Measurements from ENCODE around the gene HIF1A. TPM values are rescaled to one million over a fixed set of nuclear protein-coding genes. Genes with fewer than 3 reads are reported as not detected.

HIF1A gene
- total and polyA plus RNA-seq, 2 of the 13 experiments (the other 11 are each of a cell fraction or from before 2014, with no cell fraction given): 41.0 to 126 TPM

DNA sequence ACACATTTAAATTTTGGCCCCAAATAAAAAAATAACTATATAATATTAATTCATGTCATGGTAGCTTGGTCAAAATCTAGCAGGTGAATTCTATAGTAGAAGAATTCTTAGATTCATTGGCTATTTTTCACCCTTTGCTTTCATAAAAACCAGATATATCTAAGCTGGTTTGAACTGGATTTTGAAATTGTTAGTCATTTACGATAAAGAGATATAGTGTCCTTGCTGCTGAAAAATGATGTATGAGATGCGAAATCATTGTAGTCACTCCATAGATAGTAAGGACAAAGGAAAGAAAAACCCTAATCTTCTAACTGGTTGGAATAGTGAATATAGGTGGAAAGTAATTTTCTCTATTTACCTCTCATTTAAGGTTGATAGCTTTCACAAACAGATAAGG is 12.2 kb upstream of the HIF1A start:
- Histone ChIP-seq H3K27me3 (ENCODE audit: control insufficient read depth in 1 of 2, insufficient read depth in 2 of 2, low read length in 2 of 2) (peaks cover 0 to 19% of the 10 kb centered on the region in 2 experiments; a peak in 3 of 5 replicates), H3K36me3 (replicated peaks in 1 of 2; ENCODE audit: control insufficient read depth in 1 of 2, insufficient read depth in 2 of 2, low read length in 2 of 2) (no peaks in the 10 kb centered on the region), H4K20me1 (ENCODE audit: insufficient read depth, low read length) (no peaks in the 10 kb centered on the region), H3K4me3 (replicated peaks in 1 of 3; ENCODE audit: insufficient read depth in 1 of 3, low read depth in 2 of 3, low read length in 3 of 3) (no peak overlapping the region), H3K9me3 (ENCODE audit: low read length) (no peaks in the 10 kb centered on the region), H3K4me1 (ENCODE audit: insufficient read depth, low read length) (no peaks in the 10 kb centered on the region), H3K79me2 (ENCODE audit: insufficient read depth, low read length) (no peaks in the 10 kb centered on the region), H3K27ac (ENCODE audit: extremely low read length, insufficient read depth, low read length) (no peak overlapping the region), H2AFZ (ENCODE audit: low read length) (no peak overlapping the region), H3K4me2 (ENCODE audit: low read depth, low read length) (no peak overlapping the region), H3K9ac (ENCODE audit: insufficient read depth, low read depth, low read length) (no peak overlapping the region)
- 34% methylated on average over 2 of the region's 2 CpGs for WGBS (ENCODE audit: low lambda C conversion rate)
- in situ Hi-C loops (cut with HindIII; ENCODE audit: extremely low pct_ligation_motif_present, low pct_unique_long_range_greater_than_20kb): no loop called here
- ATAC-seq: no peak
- DNase-seq (ENCODE audit: low spot score): no peak
- ChIA-PET POLR2A (no interaction called here), CTCF (ENCODE audit: low intra/inter-chr PET ratio, low total read pairs) (no interaction called here)
- intact Hi-C loops (cut with micrococcal nuclease; ENCODE audit: unreplicated experiment): no loop called here
- FAIRE-seq: no peak
- no TSS peak for BruUV-seq (replicated peaks)
- TF ChIP-seq ZNF691 (CRISPR knock-in tag; IDR thresholded peaks at IDR 0.05; ENCODE audit: borderline replicate concordance, low read depth): no peak
- TF ChIP-seq ZNF101 (CRISPR knock-in tag; IDR thresholded peaks at IDR 0.05; ENCODE audit: borderline replicate concordance, low read depth): no peak
- TF ChIP-seq RERE (CRISPR knock-in tag; IDR thresholded peaks at IDR 0.05; ENCODE audit: low read depth): no peak
- no peak for TF ChIP-seq ISL2 (CRISPR knock-in tag; IDR thresholded peaks at IDR 0.05)
- TF ChIP-seq MEIS1 (CRISPR knock-in tag; IDR thresholded peaks at IDR 0.05; ENCODE audit: borderline replicate concordance): no peak
- TF ChIP-seq SP5 (CRISPR knock-in tag; IDR thresholded peaks at IDR 0.05; ENCODE audit: borderline replicate concordance, low read depth): no peak
- TF ChIP-seq ZMYM4 (CRISPR knock-in tag; IDR thresholded peaks at IDR 0.05): no peak
- TF ChIP-seq, protein P1, sequence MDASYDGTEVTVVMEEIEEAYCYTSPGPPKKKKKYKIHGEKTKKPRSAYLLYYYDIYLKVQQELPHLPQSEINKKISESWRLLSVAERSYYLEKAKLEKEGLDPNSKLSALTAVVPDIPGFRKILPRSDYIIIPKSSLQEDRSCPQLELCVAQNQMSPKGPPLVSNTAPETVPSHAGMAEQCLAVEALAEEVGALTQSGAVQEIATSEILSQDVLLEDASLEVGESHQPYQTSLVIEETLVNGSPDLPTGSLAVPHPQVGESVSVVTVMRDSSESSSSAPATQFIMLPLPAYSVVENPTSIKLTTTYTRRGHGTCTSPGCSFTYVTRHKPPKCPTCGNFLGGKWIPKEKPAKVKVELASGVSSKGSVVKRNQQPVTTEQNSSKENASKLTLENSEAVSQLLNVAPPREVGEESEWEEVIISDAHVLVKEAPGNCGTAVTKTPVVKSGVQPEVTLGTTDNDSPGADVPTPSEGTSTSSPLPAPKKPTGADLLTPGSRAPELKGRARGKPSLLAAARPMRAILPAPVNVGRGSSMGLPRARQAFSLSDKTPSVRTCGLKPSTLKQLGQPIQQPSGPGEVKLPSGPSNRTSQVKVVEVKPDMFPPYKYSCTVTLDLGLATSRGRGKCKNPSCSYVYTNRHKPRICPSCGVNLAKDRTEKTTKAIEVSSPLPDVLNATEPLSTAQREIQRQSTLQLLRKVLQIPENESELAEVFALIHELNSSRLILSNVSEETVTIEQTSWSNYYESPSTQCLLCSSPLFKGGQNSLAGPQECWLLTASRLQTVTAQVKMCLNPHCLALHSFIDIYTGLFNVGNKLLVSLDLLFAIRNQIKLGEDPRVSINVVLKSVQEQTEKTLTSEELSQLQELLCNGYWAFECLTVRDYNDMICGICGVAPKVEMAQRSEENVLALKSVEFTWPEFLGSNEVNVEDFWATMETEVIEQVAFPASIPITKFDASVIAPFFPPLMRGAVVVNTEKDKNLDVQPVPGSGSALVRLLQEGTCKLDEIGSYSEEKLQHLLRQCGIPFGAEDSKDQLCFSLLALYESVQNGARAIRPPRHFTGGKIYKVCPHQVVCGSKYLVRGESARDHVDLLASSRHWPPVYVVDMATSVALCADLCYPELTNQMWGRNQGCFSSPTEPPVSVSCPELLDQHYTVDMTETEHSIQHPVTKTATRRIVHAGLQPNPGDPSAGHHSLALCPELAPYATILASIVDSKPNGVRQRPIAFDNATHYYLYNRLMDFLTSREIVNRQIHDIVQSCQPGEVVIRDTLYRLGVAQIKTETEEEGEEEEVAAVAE (CRISPR knock-in tag; IDR thresholded peaks at IDR 0.05; ENCODE audit: borderline replicate concordance): no peak
- TF ChIP-seq ZNF33A (CRISPR knock-in tag; IDR thresholded peaks at IDR 0.05; ENCODE audit: borderline replicate concordance): no peak
- TF ChIP-seq ZNF335 (CRISPR knock-in tag; IDR thresholded peaks at IDR 0.05): no peak
- TF ChIP-seq ATAD3A (CRISPR knock-in tag; IDR thresholded peaks at IDR 0.05): no peak
- TF ChIP-seq ZKSCAN1 (IDR thresholded peaks at IDR 0.05; ENCODE audit: low read length): no peak
- TF ChIP-seq SP140L (CRISPR knock-in tag; IDR thresholded peaks at IDR 0.05; ENCODE audit: borderline replicate concordance): no peak

All from HepG2 (cell line).